GM12873 (cell line): Measurements from ENCODE around the gene NEK6.

Experiments used
- CTCF ChIP-seq: IDR thresholded peaks from 2 replicates; pipeline ENCODE4 v1.5.1; 2012; ENCODE audit warnings: low read depth, mild to moderate bottlenecking, moderate library complexity, low read length, control low read depth; ENCODE audit not compliant: insufficient read depth; ENCODE audit errors: missing control alignments

NEK6 gene

GRCh38 chr9:124297551-124297901 is 39.8 kb downstream of the NEK6 start:
- TF ChIP-seq CTCF, result no peak

DNA sequence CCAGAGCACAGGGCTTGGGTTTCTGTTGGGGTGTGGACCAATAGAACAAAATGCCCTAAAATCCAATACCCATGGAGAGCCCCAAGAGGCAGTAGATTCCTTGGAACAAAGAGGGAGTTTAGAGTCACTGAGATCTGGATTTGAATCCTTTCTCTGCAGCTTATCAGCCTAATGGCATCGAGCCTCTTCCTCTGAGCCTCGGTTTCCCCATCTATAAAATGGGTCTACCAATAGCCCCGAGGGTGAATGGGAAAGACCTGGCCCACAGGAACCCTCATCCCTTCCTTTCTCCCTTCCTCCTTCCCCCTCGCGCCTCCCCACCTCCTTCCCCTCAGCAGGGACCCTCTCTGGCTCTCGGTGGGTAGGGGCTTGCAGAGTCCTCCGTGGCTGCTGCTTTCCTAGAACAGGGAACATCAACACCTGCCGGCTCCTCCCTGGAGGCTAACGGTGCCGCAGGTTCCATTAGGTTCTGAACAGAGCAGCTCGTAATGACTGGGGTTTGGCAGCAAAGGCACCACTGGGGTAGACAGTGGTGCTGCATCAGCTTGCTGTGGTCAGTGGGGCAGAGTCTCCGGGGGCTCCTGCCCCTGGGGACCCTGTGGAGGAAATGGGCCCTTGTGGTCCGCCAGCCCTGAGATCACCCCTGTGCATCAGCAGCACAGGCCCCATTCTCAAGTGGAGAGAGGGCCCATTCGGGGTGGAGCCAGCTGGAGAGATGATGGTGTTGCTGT is 40.3 kb downstream of the NEK6 start:
- no peak for TF ChIP-seq CTCF

GRCh38 chr9:124298646-124299235 is 41.0 kb downstream of the NEK6 start:
- no peak for TF ChIP-seq CTCF

DNA sequence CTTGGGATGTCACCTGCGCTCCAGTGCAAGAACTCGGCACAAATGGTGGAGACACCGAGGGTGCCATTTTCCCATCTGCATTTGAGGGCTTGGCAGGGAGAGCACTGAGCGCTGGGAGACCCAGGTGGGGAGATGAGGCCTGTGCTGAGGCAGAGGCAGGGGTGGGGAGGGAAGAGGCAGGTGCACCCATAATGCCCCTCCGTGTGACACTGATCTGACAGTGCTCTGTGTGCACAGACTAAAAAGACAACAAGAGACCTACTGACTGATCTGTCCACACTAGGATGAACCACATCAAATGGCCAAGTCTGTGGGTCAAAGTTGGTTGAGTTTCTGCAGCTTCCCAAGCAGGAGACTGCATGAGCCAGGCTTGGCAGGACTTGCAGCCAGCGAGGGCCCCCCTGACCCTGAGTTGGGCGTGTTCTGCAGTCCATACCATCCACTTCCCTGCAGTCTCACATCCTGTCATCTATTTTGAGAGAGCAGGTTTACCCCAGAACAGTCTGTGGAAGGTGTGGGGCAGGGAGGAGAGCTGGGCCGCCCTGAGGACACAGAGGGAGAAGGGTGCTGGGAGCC is 41.9 kb downstream of the NEK6 start:
- TF ChIP-seq CTCF, result no peak

DNA sequence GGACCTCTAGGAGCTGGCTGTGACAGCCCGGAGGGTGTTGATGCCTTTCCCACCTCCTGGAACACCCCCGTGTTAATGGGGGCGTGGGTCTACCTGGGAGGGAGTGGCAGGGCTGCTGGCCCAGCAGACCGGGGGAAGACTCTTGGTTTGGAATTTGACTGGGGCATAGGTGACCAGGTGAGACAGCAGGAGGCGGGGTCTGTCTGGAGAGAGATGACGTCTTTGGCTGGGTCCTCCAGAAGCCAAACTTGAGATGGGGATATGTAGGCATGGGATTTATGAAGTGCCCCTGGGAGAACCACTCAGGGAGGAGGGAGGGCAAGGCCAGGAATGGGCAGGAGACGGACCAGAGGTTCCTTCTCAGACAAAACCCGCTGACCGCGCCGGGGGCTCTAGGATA is 42.6 kb downstream of the NEK6 start:
- TF ChIP-seq CTCF, result no peak

DNA sequence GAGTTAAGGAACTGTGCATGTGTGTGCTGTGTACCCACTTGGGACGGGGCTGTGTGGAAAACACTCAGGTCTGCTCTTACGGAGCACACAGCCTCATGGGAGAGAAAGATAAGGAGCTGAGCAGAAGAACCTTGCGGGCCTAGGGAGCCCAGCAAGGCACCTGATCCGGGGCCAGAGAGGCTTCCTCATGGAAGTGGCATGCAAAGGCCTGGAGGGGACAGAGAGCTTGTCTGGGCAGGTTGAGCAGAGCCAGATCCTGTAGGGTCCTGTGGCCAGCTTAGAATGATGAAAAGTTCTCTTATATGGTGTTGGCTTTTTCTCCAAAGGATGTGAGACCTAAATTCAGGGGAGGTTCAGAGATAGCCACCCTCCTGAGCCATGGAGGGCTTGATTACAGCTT is 45.2 kb downstream of the NEK6 start:
- no peak for TF ChIP-seq CTCF

- TF ChIP-seq CTCF, result no peak
Measured at GRCh38 chr9:124303762-124304161, 46.0 kb downstream of the NEK6 start.
